ENCODE data around the gene CYB5R2. TPM values are rescaled to one million over a fixed set of nuclear protein-coding genes. Genes with fewer than 3 reads are reported as not detected.

The CYB5R2 gene
- total RNA-seq, 1 experiment from 2014 or later = 40.3 TPM

DNA sequence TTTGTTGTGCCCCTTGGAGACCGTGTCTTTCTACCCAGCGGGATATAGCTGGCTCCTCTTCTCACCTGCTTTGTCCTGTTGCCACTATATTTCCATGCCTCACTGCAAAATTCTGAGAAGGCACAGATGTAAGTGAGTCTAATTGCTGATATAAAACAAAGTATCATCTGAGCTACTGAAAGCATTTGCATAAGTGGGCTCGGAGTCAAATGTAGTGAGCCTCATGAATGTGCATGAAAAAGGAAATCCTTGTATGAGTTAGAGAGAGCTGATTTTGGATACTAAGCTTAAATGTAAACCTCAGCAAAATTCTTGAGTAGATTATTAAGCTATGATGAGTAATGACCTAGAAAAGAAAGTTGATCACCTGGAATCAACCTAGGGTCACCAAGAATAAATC lies 19.1 kb upstream of the CYB5R2 start:
- CTCF ChIA-PET = interaction anchor here (1.6 to 1.7 kb wide), 2 partner anchors 35 to 121 kb away, joined by 4 to 5 read pairs; no protein-coding TSS in a partner anchor

More for the DNA sequence above, 19.1 kb upstream of the CYB5R2 start:
- Mint-ChIP-seq H3K9me3 (no peaks in the 10 kb centered on the region), H3K36me3 (no peaks in the 10 kb centered on the region), H3K27me3 (ENCODE audit: low read depth) (peaks cover 9% of the 10 kb centered on the region), H3K27ac (no peak overlapping the region), H3K4me3 (no peak overlapping the region), H3K4me1 (peaks cover 24% of the 10 kb centered on the region)
- TF ChIP-seq, protein P1, sequence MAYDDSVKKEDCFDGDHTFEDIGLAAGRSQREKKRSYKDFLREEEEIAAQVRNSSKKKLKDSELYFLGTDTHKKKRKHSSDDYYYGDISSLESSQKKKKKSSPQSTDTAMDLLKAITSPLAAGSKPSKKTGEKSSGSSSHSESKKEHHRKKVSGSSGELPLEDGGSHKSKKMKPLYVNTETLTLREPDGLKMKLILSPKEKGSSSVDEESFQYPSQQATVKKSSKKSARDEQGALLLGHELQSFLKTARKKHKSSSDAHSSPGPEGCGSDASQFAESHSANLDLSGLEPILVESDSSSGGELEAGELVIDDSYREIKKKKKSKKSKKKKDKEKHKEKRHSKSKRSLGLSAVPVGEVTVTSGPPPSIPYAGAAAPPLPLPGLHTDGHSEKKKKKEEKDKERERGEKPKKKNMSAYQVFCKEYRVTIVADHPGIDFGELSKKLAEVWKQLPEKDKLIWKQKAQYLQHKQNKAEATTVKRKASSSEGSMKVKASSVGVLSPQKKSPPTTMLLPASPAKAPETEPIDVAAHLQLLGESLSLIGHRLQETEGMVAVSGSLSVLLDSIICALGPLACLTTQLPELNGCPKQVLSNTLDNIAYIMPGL (CRISPR knock-in tag; IDR thresholded peaks at IDR 0.05) = no peak
- TF ChIP-seq, protein P2, sequence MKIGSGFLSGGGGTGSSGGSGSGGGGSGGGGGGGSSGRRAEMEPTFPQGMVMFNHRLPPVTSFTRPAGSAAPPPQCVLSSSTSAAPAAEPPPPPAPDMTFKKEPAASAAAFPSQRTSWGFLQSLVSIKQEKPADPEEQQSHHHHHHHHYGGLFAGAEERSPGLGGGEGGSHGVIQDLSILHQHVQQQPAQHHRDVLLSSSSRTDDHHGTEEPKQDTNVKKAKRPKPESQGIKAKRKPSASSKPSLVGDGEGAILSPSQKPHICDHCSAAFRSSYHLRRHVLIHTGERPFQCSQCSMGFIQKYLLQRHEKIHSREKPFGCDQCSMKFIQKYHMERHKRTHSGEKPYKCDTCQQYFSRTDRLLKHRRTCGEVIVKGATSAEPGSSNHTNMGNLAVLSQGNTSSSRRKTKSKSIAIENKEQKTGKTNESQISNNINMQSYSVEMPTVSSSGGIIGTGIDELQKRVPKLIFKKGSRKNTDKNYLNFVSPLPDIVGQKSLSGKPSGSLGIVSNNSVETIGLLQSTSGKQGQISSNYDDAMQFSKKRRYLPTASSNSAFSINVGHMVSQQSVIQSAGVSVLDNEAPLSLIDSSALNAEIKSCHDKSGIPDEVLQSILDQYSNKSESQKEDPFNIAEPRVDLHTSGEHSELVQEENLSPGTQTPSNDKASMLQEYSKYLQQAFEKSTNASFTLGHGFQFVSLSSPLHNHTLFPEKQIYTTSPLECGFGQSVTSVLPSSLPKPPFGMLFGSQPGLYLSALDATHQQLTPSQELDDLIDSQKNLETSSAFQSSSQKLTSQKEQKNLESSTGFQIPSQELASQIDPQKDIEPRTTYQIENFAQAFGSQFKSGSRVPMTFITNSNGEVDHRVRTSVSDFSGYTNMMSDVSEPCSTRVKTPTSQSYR (CRISPR knock-in tag; IDR thresholded peaks at IDR 0.05) = no peak
- TF ChIP-seq JUN (CRISPR knock-in tag; IDR thresholded peaks at IDR 0.05) (no peak), TP53 (CRISPR knock-in tag; IDR thresholded peaks at IDR 0.05) (no peak), SP1 (CRISPR knock-in tag; conservative IDR thresholded peaks at IDR 0.05) (no peak), NFATC4 (CRISPR knock-in tag; IDR thresholded peaks at IDR 0.05) (no peak), PRRX2 (CRISPR knock-in tag; IDR thresholded peaks at IDR 0.05) (no peak), ELF4 (CRISPR knock-in tag; IDR thresholded peaks at IDR 0.05; ENCODE audit: low read depth) (no peak), NR1H2 (CRISPR knock-in tag; IDR thresholded peaks at IDR 0.05) (no peak), EMX1 (CRISPR knock-in tag; IDR thresholded peaks at IDR 0.05) (no peak)
- TF ChIP-seq, protein P3, sequence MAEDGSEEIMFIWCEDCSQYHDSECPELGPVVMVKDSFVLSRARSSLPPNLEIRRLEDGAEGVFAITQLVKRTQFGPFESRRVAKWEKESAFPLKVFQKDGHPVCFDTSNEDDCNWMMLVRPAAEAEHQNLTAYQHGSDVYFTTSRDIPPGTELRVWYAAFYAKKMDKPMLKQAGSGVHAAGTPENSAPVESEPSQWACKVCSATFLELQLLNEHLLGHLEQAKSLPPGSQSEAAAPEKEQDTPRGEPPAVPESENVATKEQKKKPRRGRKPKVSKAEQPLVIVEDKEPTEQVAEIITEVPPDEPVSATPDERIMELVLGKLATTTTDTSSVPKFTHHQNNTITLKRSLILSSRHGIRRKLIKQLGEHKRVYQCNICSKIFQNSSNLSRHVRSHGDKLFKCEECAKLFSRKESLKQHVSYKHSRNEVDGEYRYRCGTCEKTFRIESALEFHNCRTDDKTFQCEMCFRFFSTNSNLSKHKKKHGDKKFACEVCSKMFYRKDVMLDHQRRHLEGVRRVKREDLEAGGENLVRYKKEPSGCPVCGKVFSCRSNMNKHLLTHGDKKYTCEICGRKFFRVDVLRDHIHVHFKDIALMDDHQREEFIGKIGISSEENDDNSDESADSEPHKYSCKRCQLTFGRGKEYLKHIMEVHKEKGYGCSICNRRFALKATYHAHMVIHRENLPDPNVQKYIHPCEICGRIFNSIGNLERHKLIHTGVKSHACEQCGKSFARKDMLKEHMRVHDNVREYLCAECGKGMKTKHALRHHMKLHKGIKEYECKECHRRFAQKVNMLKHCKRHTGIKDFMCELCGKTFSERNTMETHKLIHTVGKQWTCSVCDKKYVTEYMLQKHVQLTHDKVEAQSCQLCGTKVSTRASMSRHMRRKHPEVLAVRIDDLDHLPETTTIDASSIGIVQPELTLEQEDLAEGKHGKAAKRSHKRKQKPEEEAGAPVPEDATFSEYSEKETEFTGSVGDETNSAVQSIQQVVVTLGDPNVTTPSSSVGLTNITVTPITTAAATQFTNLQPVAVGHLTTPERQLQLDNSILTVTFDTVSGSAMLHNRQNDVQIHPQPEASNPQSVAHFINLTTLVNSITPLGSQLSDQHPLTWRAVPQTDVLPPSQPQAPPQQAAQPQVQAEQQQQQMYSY (CRISPR knock-in tag; IDR thresholded peaks at IDR 0.05) = no peak
- TF ChIP-seq, protein P4, sequence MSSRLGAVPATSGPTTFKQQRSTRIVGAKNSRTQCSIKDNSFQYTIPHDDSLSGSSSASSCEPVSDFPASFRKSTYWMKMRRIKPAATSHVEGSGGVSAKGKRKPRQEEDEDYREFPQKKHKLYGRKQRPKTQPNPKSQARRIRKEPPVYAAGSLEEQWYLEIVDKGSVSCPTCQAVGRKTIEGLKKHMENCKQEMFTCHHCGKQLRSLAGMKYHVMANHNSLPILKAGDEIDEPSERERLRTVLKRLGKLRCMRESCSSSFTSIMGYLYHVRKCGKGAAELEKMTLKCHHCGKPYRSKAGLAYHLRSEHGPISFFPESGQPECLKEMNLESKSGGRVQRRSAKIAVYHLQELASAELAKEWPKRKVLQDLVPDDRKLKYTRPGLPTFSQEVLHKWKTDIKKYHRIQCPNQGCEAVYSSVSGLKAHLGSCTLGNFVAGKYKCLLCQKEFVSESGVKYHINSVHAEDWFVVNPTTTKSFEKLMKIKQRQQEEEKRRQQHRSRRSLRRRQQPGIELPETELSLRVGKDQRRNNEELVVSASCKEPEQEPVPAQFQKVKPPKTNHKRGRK (CRISPR knock-in tag; IDR thresholded peaks at IDR 0.05; ENCODE audit: borderline replicate concordance) = no peak
- TF ChIP-seq, protein P5, sequence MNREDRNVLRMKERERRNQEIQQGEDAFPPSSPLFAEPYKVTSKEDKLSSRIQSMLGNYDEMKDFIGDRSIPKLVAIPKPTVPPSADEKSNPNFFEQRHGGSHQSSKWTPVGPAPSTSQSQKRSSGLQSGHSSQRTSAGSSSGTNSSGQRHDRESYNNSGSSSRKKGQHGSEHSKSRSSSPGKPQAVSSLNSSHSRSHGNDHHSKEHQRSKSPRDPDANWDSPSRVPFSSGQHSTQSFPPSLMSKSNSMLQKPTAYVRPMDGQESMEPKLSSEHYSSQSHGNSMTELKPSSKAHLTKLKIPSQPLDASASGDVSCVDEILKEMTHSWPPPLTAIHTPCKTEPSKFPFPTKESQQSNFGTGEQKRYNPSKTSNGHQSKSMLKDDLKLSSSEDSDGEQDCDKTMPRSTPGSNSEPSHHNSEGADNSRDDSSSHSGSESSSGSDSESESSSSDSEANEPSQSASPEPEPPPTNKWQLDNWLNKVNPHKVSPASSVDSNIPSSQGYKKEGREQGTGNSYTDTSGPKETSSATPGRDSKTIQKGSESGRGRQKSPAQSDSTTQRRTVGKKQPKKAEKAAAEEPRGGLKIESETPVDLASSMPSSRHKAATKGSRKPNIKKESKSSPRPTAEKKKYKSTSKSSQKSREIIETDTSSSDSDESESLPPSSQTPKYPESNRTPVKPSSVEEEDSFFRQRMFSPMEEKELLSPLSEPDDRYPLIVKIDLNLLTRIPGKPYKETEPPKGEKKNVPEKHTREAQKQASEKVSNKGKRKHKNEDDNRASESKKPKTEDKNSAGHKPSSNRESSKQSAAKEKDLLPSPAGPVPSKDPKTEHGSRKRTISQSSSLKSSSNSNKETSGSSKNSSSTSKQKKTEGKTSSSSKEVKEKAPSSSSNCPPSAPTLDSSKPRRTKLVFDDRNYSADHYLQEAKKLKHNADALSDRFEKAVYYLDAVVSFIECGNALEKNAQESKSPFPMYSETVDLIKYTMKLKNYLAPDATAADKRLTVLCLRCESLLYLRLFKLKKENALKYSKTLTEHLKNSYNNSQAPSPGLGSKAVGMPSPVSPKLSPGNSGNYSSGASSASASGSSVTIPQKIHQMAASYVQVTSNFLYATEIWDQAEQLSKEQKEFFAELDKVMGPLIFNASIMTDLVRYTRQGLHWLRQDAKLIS (CRISPR knock-in tag; IDR thresholded peaks at IDR 0.05; ENCODE audit: borderline replicate concordance) = no peak
- TF ChIP-seq, protein P6, sequence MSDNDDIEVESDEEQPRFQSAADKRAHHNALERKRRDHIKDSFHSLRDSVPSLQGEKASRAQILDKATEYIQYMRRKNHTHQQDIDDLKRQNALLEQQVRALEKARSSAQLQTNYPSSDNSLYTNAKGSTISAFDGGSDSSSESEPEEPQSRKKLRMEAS (CRISPR knock-in tag; IDR thresholded peaks at IDR 0.05) = no peak
- POLR2A ChIA-PET = no interaction called here
- DNase-seq (ENCODE audit: low spot score) = no peak
- no peak for ATAC-seq
